Natural killer cell treated with Interleukin-12 subunit alpha and Interleukin-12 subunit beta and Interleukin-15 and Interleukin-18, amount 100 ng/mL, for 72 hours (primary cell): ENCODE data around the gene OR5M8. TPM values are rescaled to one million over a fixed set of nuclear protein-coding genes. Genes with fewer than 3 reads are reported as not detected.

Source experiments
- ATAC-seq, 2 donors: fragments of 150-1000 bp; cut with Tn5 transposase in 1 of 2; sonication (Bioruptor Pico), chemical (Tn5 transposase) in 1 of 2; 2 replicates each; pipeline ENCODE4 v1.10.0; 2021
- DNase-seq: peaks from one replicate; pipeline ENCODE4 v3.0.0; 2022; ENCODE audit warnings: low spot score
- H3K27ac Mint-ChIP-seq, 2 donors: 1 replicate in 1 of 2; 2 replicates in 1 of 2; pipeline ENCODE4 v1.8.0; 2022; ENCODE audit warnings: mixed read lengths in 2 of 2, mild to moderate bottlenecking in 1 of 2, moderate library complexity in 1 of 2
- H3K27me3 Mint-ChIP-seq, 2 donors: 1 replicate in 1 of 2; 2 replicates in 1 of 2; pipeline ENCODE4 v1.8.0; 2022; ENCODE audit warnings: mixed read lengths in 2 of 2
- H3K36me3 Mint-ChIP-seq: one replicate; pipeline ENCODE4 v1.8.0; 2022; ENCODE audit warnings: mixed read lengths
- H3K4me1 Mint-ChIP-seq, 2 donors: 1 replicate in 1 of 2; 2 replicates in 1 of 2; pipeline ENCODE4 v1.8.0; 2022; ENCODE audit warnings: low read depth in 2 of 2, mixed read lengths in 2 of 2, mild to moderate bottlenecking in 1 of 2
- H3K4me3 Mint-ChIP-seq: one replicate; pipeline ENCODE4 v1.8.0; 2022; ENCODE audit warnings: mixed read lengths
- H3K9me3 Mint-ChIP-seq: 2 replicates; pipeline ENCODE4 v1.8.0; 2022; ENCODE audit warnings: mixed read lengths
- total RNA-seq, 2 donors: library from RNA; stranded (reverse); gene quantifications; one replicate each; pipeline ENCODE4 v1.2.3, GENCODE V29; 2022

The OR5M8 gene
- total RNA-seq: not detected

- no peaks in the 10 kb centered on the region for H3K4me1 Mint-ChIP-seq
- peaks cover 21% of the 10 kb centered on the region for H3K9me3 Mint-ChIP-seq
- no peak within 1 kb of the TSS for H3K4me3 Mint-ChIP-seq
- ATAC-seq (no peak), DNase-seq (no peak)
- H3K36me3 Mint-ChIP-seq: no peaks in the 10 kb centered on the region
- no peak within 1 kb of the TSS for H3K27ac Mint-ChIP-seq
- H3K27me3 Mint-ChIP-seq: no peaks in the 10 kb centered on the region
Measured at GRCh38 chr11:56491270-56491669, at the start of gene OR5M8. Gene OR5M8 (minus strand): TSS chr11:56491370. CDS start chr11:56491370, 0 bp downstream.

- Mint-ChIP-seq H3K4me3 (no peak overlapping the region), H3K36me3 (no peaks in the 10 kb centered on the region), H3K27me3 (no peaks in the 10 kb centered on the region), H3K9me3 (peaks cover 5% of the 10 kb centered on the region), H3K4me1 (no peaks in the 10 kb centered on the region), H3K27ac (no peak overlapping the region)
- DNase-seq: no peak
- no peak for ATAC-seq
Measured at GRCh38 chr11:56533054-56533740, 42.0 kb upstream of the OR5M8 start.

GRCh38 chr11:56531856-56532255 lies 40.7 kb upstream of the OR5M8 start:
- no peaks in the 10 kb centered on the region for H3K4me1 Mint-ChIP-seq
- peaks cover 5% of the 10 kb centered on the region for H3K9me3 Mint-ChIP-seq
- no peak overlapping the region for H3K4me3 Mint-ChIP-seq
- no peaks in the 10 kb centered on the region for H3K27me3 Mint-ChIP-seq
- ATAC-seq: no peak
- no peaks in the 10 kb centered on the region for H3K36me3 Mint-ChIP-seq
- H3K27ac Mint-ChIP-seq: no peak overlapping the region
- DNase-seq: no peak

GRCh38 chr11:56522008-56522407 lies 30.8 kb upstream of the OR5M8 start:
- no peak for ATAC-seq
- no peak overlapping the region for H3K4me3 Mint-ChIP-seq
- no peak for DNase-seq
- no peaks in the 10 kb centered on the region for H3K4me1 Mint-ChIP-seq
- no peaks in the 10 kb centered on the region for H3K27me3 Mint-ChIP-seq
- H3K27ac Mint-ChIP-seq: no peak overlapping the region
- H3K9me3 Mint-ChIP-seq: peaks cover 18% of the 10 kb centered on the region
- H3K36me3 Mint-ChIP-seq: no peaks in the 10 kb centered on the region

- Mint-ChIP-seq H3K4me3 (no peak overlapping the region), H3K27ac (no peak overlapping the region), H3K4me1 (no peaks in the 10 kb centered on the region), H3K27me3 (no peaks in the 10 kb centered on the region), H3K9me3 (peaks cover 19% of the 10 kb centered on the region), H3K36me3 (peaks cover 11% of the 10 kb centered on the region)
- DNase-seq: no peak
- ATAC-seq: no peak
Measured at GRCh38 chr11:56513280-56513679, 22.1 kb upstream of the OR5M8 start.

- no peak overlapping the region for H3K4me3 Mint-ChIP-seq
- H3K27me3 Mint-ChIP-seq: no peaks in the 10 kb centered on the region
- DNase-seq: no peak
- no peak overlapping the region for H3K27ac Mint-ChIP-seq
- no peak for ATAC-seq
- H3K36me3 Mint-ChIP-seq: peaks cover 11% of the 10 kb centered on the region
- H3K9me3 Mint-ChIP-seq: peaks cover 16% of the 10 kb centered on the region
- no peaks in the 10 kb centered on the region for H3K4me1 Mint-ChIP-seq
Measured at GRCh38 chr11:56509439-56509838, 18.3 kb upstream of the OR5M8 start.

GRCh38 chr11:56497010-56497409 lies 5.8 kb upstream of the OR5M8 start:
- peaks cover 19% of the 10 kb centered on the region for H3K9me3 Mint-ChIP-seq
- ATAC-seq (no peak), DNase-seq (no peak)
- no peaks in the 10 kb centered on the region for H3K27me3 Mint-ChIP-seq
- H3K36me3 Mint-ChIP-seq: peaks cover 7% of the 10 kb centered on the region
- no peaks in the 10 kb centered on the region for H3K4me1 Mint-ChIP-seq
- H3K4me3 Mint-ChIP-seq: no peak overlapping the region
- no peak overlapping the region for H3K27ac Mint-ChIP-seq

GRCh38 chr11:56495117-56495516 lies 3.9 kb upstream of the OR5M8 start:
- H3K36me3 Mint-ChIP-seq: peaks cover 7% of the 10 kb centered on the region
- ATAC-seq: no peak

GRCh38 chr11:56486801-56487200 lies 4.4 kb downstream of the OR5M8 start:
- no peak overlapping the region for H3K4me3 Mint-ChIP-seq
- DNase-seq (no peak), ATAC-seq (no peak)
- H3K4me1 Mint-ChIP-seq: no peaks in the 10 kb centered on the region
- no peaks in the 10 kb centered on the region for H3K27me3 Mint-ChIP-seq
- H3K9me3 Mint-ChIP-seq: peaks cover 16% of the 10 kb centered on the region
- no peak overlapping the region for H3K27ac Mint-ChIP-seq
- H3K36me3 Mint-ChIP-seq: no peaks in the 10 kb centered on the region

More at GRCh38 chr11:56495117-56495516, 3.9 kb upstream of the OR5M8 start:
- Mint-ChIP-seq H3K27ac (no peak overlapping the region), H3K4me3 (no peak overlapping the region), H3K27me3 (no peaks in the 10 kb centered on the region), H3K9me3 (peaks cover 21% of the 10 kb centered on the region), H3K4me1 (no peaks in the 10 kb centered on the region)
- DNase-seq: no peak

- no peak for DNase-seq
- Mint-ChIP-seq H3K4me1 (no peaks in the 10 kb centered on the region), H3K27me3 (no peaks in the 10 kb centered on the region), H3K9me3 (peaks cover 11% of the 10 kb centered on the region), H3K4me3 (no peak overlapping the region), H3K27ac (no peak overlapping the region), H3K36me3 (no peaks in the 10 kb centered on the region)
- ATAC-seq: no peak
Measured at GRCh38 chr11:56474729-56475235, 16.4 kb downstream of the OR5M8 start.

- H3K4me1 Mint-ChIP-seq: no peaks in the 10 kb centered on the region
- H3K27ac Mint-ChIP-seq: no peak within 1 kb of the TSS
- H3K36me3 Mint-ChIP-seq: no peaks in the 10 kb centered on the region
- no peaks in the 10 kb centered on the region for H3K27me3 Mint-ChIP-seq
- H3K9me3 Mint-ChIP-seq: peaks cover 9% of the 10 kb centered on the region
- DNase-seq: no peak
- no peak for ATAC-seq
- H3K4me3 Mint-ChIP-seq: no peak within 1 kb of the TSS
Measured at GRCh38 chr11:56473252-56473651, 17.9 kb downstream of the OR5M8 start, which contains the start of gene OR5M3. Gene OR5M3 (minus strand): TSS chr11:56473352. CDS start chr11:56470497, 2,855 bp downstream.

GRCh38 chr11:56457076-56457475 lies 34.1 kb downstream of the OR5M8 start:
- H3K27ac Mint-ChIP-seq: no peak overlapping the region
- H3K4me1 Mint-ChIP-seq: no peaks in the 10 kb centered on the region
- no peaks in the 10 kb centered on the region for H3K27me3 Mint-ChIP-seq
- ATAC-seq (no peak), DNase-seq (no peak)
- H3K4me3 Mint-ChIP-seq: no peak overlapping the region
- peaks cover 10% of the 10 kb centered on the region for H3K9me3 Mint-ChIP-seq
- H3K36me3 Mint-ChIP-seq: no peaks in the 10 kb centered on the region

- DNase-seq (no peak), ATAC-seq (no peak)
- no peak overlapping the region for H3K27ac Mint-ChIP-seq
- H3K27me3 Mint-ChIP-seq: no peaks in the 10 kb centered on the region
- no peak overlapping the region for H3K4me3 Mint-ChIP-seq
- H3K9me3 Mint-ChIP-seq: peaks cover 12% of the 10 kb centered on the region
- H3K36me3 Mint-ChIP-seq: peaks cover 4% of the 10 kb centered on the region
- H3K4me1 Mint-ChIP-seq: no peaks in the 10 kb centered on the region
Measured at GRCh38 chr11:56453521-56453920, 37.6 kb downstream of the OR5M8 start.
